GM13976 (cell line): Measurements from ENCODE around the gene AP5Z1.

Experiments used
- DNase-seq: peaks from one replicate; pipeline ENCODE4 v3.0.0; 2012; ENCODE audit warnings: low spot score
- CTCF ChIP-seq: IDR thresholded peaks from 2 replicates; pipeline ENCODE4 v1.5.1; 2012; ENCODE audit warnings: borderline replicate concordance, mild to moderate bottlenecking; ENCODE audit not compliant: insufficient read depth; ENCODE audit errors: extremely low read depth, missing control alignments, control extremely low read depth
- in situ Hi-C: fragments of 300-500 bp; cut with MboI; formaldehyde crosslinking; loops from one replicate; pipeline ENCODE4 v1.12.0; 2022; ENCODE audit warnings: low sequenced_read_pairs, mixed read lengths, inconsistent platforms; ENCODE audit not compliant: unreplicated experiment

AP5Z1 gene

GRCh38 chr7:4751398-4751947 lies 23.9 kb upstream of the AP5Z1 start:
- DNase-seq = no peak
- in situ Hi-C loops = loop anchor here (25.0 kb wide), 1 partner anchor 139 kb away; no protein-coding TSS in a partner anchor
- no peak for TF ChIP-seq CTCF

GRCh38 chr7:4753598-4754432 lies 21.6 kb upstream of the AP5Z1 start:
- in situ Hi-C loops = loop anchor here (25.0 kb wide), 1 partner anchor 142 kb away; no protein-coding TSS in a partner anchor
- peak; percentile 91 for DNase-seq

GRCh38 chr7:4754433-4755010 lies 20.9 kb upstream of the AP5Z1 start:
- no peak for TF ChIP-seq CTCF
- DNase-seq = no peak
- in situ Hi-C loops = loop anchor here (25.0 kb wide), 1 partner anchor 142 kb away; no protein-coding TSS in a partner anchor

More at GRCh38 chr7:4753598-4754432, 21.6 kb upstream of the AP5Z1 start:
- peak; percentile 97 for TF ChIP-seq CTCF

GRCh38 chr7:4755045-4755444 lies 20.4 kb upstream of the AP5Z1 start:
- DNase-seq = no peak
- no peak for TF ChIP-seq CTCF

GRCh38 chr7:4758111-4758510 lies 17.3 kb upstream of the AP5Z1 start:
- in situ Hi-C loops = loop anchor here (25.0 kb wide), 1 partner anchor 146 kb away; no protein-coding TSS in a partner anchor
- DNase-seq = no peak

More at GRCh38 chr7:4755045-4755444, 20.4 kb upstream of the AP5Z1 start:
- in situ Hi-C loops = loop anchor here (25.0 kb wide), 1 partner anchor 143 kb away; no protein-coding TSS in a partner anchor

GRCh38 chr7:4758791-4759190 lies 16.6 kb upstream of the AP5Z1 start:
- in situ Hi-C loops = loop anchor here (25.0 kb wide), 1 partner anchor 146 kb away; no protein-coding TSS in a partner anchor
- no peak for DNase-seq
- no peak for TF ChIP-seq CTCF

More at GRCh38 chr7:4758111-4758510, 17.3 kb upstream of the AP5Z1 start:
- TF ChIP-seq CTCF = no peak
